Measurements from ENCODE around the gene NCOA1.

NCOA1 gene

DNA sequence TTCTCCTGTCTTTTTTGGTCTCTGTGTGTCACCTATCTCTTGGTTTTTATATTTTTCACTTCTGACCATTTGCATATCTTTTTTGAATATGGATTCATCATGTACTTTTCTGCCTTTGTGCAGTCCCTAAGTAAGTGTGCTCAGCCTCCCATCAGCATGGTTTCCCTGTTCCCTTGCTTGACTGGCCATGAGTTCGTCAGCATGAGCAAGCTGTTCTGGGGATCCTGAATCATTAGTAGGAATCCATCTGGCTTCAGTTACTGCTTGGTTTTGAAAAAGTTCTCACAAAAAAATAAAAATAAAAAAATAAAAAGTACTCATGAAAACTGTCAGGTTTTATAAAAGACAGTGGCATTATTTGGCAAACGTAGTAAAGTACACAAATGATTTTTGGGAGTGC lies 144.1 kb downstream of the NCOA1 start:
- no peak for TF ChIP-seq ZNF565 (CRISPR knock-in tag; conservative IDR thresholded peaks at IDR 0.05; ENCODE audit: low read depth)
- no peak for TF ChIP-seq PPARA (CRISPR knock-in tag; IDR thresholded peaks at IDR 0.05; ENCODE audit: borderline replicate concordance)
- TF ChIP-seq ZFP30 (CRISPR knock-in tag; IDR thresholded peaks at IDR 0.05) = no peak
- TF ChIP-seq BACH2 (CRISPR knock-in tag; IDR thresholded peaks at IDR 0.05; ENCODE audit: borderline replicate concordance) = no peak
- no peak for TF ChIP-seq ESRRG (CRISPR knock-in tag; IDR thresholded peaks at IDR 0.05)
- no peak for TF ChIP-seq ISL1 (CRISPR knock-in tag; IDR thresholded peaks at IDR 0.05)
- no peak for TF ChIP-seq OSR1 (CRISPR knock-in tag; IDR thresholded peaks at IDR 0.05)
- TF ChIP-seq, protein P1, sequence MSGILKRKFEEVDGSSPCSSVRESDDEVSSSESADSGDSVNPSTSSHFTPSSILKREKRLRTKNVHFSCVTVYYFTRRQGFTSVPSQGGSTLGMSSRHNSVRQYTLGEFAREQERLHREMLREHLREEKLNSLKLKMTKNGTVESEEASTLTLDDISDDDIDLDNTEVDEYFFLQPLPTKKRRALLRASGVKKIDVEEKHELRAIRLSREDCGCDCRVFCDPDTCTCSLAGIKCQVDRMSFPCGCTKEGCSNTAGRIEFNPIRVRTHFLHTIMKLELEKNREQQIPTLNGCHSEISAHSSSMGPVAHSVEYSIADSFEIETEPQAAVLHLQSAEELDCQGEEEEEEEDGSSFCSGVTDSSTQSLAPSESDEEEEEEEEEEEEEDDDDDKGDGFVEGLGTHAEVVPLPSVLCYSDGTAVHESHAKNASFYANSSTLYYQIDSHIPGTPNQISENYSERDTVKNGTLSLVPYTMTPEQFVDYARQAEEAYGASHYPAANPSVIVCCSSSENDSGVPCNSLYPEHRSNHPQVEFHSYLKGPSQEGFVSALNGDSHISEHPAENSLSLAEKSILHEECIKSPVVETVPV (CRISPR knock-in tag; IDR thresholded peaks at IDR 0.05) = no peak
- TF ChIP-seq, protein P2, sequence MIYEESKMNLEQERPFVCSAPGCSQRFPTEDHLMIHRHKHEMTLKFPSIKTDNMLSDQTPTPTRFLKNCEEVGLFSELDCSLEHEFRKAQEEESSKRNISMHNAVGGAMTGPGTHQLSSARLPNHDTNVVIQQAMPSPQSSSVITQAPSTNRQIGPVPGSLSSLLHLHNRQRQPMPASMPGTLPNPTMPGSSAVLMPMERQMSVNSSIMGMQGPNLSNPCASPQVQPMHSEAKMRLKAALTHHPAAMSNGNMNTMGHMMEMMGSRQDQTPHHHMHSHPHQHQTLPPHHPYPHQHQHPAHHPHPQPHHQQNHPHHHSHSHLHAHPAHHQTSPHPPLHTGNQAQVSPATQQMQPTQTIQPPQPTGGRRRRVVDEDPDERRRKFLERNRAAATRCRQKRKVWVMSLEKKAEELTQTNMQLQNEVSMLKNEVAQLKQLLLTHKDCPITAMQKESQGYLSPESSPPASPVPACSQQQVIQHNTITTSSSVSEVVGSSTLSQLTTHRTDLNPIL (CRISPR knock-in tag; IDR thresholded peaks at IDR 0.05; ENCODE audit: low read depth) = no peak
- TF ChIP-seq RARB (CRISPR knock-in tag; IDR thresholded peaks at IDR 0.05) = no peak
- TF ChIP-seq TOX (CRISPR knock-in tag; IDR thresholded peaks at IDR 0.05; ENCODE audit: borderline replicate concordance) = no peak
- no peak for TF ChIP-seq CSDC2 (CRISPR knock-in tag; IDR thresholded peaks at IDR 0.05)
- TF ChIP-seq, protein P3, sequence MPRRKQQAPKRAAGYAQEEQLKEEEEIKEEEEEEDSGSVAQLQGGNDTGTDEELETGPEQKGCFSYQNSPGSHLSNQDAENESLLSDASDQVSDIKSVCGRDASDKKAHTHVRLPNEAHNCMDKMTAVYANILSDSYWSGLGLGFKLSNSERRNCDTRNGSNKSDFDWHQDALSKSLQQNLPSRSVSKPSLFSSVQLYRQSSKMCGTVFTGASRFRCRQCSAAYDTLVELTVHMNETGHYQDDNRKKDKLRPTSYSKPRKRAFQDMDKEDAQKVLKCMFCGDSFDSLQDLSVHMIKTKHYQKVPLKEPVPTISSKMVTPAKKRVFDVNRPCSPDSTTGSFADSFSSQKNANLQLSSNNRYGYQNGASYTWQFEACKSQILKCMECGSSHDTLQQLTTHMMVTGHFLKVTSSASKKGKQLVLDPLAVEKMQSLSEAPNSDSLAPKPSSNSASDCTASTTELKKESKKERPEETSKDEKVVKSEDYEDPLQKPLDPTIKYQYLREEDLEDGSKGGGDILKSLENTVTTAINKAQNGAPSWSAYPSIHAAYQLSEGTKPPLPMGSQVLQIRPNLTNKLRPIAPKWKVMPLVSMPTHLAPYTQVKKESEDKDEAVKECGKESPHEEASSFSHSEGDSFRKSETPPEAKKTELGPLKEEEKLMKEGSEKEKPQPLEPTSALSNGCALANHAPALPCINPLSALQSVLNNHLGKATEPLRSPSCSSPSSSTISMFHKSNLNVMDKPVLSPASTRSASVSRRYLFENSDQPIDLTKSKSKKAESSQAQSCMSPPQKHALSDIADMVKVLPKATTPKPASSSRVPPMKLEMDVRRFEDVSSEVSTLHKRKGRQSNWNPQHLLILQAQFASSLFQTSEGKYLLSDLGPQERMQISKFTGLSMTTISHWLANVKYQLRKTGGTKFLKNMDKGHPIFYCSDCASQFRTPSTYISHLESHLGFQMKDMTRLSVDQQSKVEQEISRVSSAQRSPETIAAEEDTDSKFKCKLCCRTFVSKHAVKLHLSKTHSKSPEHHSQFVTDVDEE (CRISPR knock-in tag; IDR thresholded peaks at IDR 0.05) = no peak
- no peak for TF ChIP-seq ARNTL (CRISPR knock-in tag; IDR thresholded peaks at IDR 0.05; ENCODE audit: borderline replicate concordance, low read depth)
- TF ChIP-seq ZNF70 (CRISPR knock-in tag; IDR thresholded peaks at IDR 0.05) = no peak
- TF ChIP-seq SNAI2 (CRISPR knock-in tag; IDR thresholded peaks at IDR 0.05) = no peak
- TF ChIP-seq, protein P4, sequence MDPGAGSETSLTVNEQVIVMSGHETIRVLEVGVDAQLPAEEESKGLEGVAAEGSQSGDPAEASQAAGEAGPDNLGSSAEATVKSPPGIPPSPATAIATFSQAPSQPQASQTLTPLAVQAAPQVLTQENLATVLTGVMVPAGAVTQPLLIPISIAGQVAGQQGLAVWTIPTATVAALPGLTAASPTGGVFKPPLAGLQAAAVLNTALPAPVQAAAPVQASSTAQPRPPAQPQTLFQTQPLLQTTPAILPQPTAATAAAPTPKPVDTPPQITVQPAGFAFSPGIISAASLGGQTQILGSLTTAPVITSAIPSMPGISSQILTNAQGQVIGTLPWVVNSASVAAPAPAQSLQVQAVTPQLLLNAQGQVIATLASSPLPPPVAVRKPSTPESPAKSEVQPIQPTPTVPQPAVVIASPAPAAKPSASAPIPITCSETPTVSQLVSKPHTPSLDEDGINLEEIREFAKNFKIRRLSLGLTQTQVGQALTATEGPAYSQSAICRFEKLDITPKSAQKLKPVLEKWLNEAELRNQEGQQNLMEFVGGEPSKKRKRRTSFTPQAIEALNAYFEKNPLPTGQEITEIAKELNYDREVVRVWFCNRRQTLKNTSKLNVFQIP (CRISPR knock-in tag; IDR thresholded peaks at IDR 0.05; ENCODE audit: borderline replicate concordance, low read depth) = no peak
- TF ChIP-seq GLIS3 (CRISPR knock-in tag; IDR thresholded peaks at IDR 0.05) = no peak
- ATAC-seq = 0 out of 3 replicates have a peak, but pooled peaks have one; percentile 41

DNA sequence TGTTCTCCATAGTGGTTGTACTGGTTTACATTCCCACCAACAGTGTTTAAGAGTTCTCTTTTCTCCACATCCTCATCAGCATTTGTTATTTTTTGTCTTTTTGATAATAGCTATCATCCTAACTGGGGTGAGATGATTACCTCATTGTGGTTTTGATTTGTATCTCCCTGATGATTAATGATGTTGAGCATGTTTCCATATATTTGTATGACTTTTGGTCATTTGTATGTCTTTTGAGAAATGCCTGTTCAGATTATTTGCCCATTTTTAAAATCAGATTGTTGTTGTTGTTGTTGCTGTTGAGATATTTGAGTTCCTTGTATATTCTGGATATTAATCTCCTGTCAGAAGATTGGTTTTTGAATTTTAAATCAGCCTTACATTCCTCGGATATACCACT lies 147.5 kb downstream of the NCOA1 start:
- no peak for ATAC-seq
- no peak for TF ChIP-seq ZFP30 (CRISPR knock-in tag; IDR thresholded peaks at IDR 0.05)
- no peak for TF ChIP-seq ISL1 (CRISPR knock-in tag; IDR thresholded peaks at IDR 0.05)
- no peak for TF ChIP-seq ZNF70 (CRISPR knock-in tag; IDR thresholded peaks at IDR 0.05)
- TF ChIP-seq ZC3H10 (CRISPR knock-in tag; IDR thresholded peaks at IDR 0.05) = no peak
- TF ChIP-seq PPARA (CRISPR knock-in tag; IDR thresholded peaks at IDR 0.05; ENCODE audit: borderline replicate concordance) = no peak
- TF ChIP-seq TCF4 (CRISPR knock-in tag; IDR thresholded peaks at IDR 0.05; ENCODE audit: borderline replicate concordance) = no peak
- TF ChIP-seq ZFP3 (CRISPR knock-in tag; IDR thresholded peaks at IDR 0.05) = no peak
- TF ChIP-seq BACH2 (CRISPR knock-in tag; IDR thresholded peaks at IDR 0.05; ENCODE audit: borderline replicate concordance) = no peak
- TF ChIP-seq CSDC2 (CRISPR knock-in tag; IDR thresholded peaks at IDR 0.05) = no peak
- no peak for TF ChIP-seq ARNTL (CRISPR knock-in tag; IDR thresholded peaks at IDR 0.05; ENCODE audit: borderline replicate concordance, low read depth)
- TF ChIP-seq, protein P2 (CRISPR knock-in tag; IDR thresholded peaks at IDR 0.05; ENCODE audit: low read depth) = no peak
- TF ChIP-seq, protein P4 (CRISPR knock-in tag; IDR thresholded peaks at IDR 0.05; ENCODE audit: borderline replicate concordance, low read depth) = no peak

Data from SK-N-SH treated with all-trans-retinoic acid at 6 μM for 48 hours (cell line).